Panc1 (cell line): ENCODE measurements around the gene TRIL. TPM values are rescaled to one million over a fixed set of nuclear protein-coding genes. Genes with fewer than 3 reads are reported as not detected.

Source experiments
- ATAC-seq: fragments of 200-7000 bp; cut with Tn5 transposase; 2 replicates; pipeline ENCODE4 v1.9.1; 2020; ENCODE audit warnings: mild to moderate bottlenecking, moderate library complexity
- BruUV-seq: library from RNA; stranded (reverse); fragments of 400-500 nt; replicated peaks from 2 replicates; lab custom pipeline; 2021; lab: Mats Ljungman, UMichigan
- CTCF ChIA-PET: fragments of 300-600 bp; sonication (Branson Sonifier 250); formaldehyde crosslinking; loops from one replicate; lab custom pipeline; 2022; ENCODE audit warnings: antibody characterized with exemption; lab: Charles Lee
- POLR2A ChIA-PET: fragments of 300-600 bp; sonication (Branson Sonifier 250); formaldehyde crosslinking; loops from one replicate; lab custom pipeline; 2022; ENCODE audit warnings: antibody characterized with exemption; lab: Charles Lee
- DNase-seq: peaks from one replicate; pipeline ENCODE4 v3.0.0-alpha.2; 2010; ENCODE audit warnings: low read depth, low spot score
- H3K27ac ChIP-seq: 2 replicates; pipeline ENCODE4 v1.5.1; 2011; ENCODE audit warnings: mild to moderate bottlenecking, low read length, inconsistent platforms
- H3K27me3 ChIP-seq: fragments of 200-500 bp; sonication (Bioruptor generic); 2 replicates; pipeline ENCODE4 v1.6.0; 2014; ENCODE audit warnings: low read length, inconsistent platforms; ENCODE audit not compliant: control insufficient read depth, insufficient read depth
- H3K36me3 ChIP-seq: fragments of 200-500 bp; sonication (Bioruptor generic); 2 replicates; pipeline ENCODE4 v1.5.1; 2014; ENCODE audit warnings: inconsistent platforms, mild to moderate bottlenecking, low read length, moderate library complexity; ENCODE audit not compliant: control insufficient read depth, insufficient read depth
- H3K4me1 ChIP-seq: 2 replicates; pipeline ENCODE4 v1.5.1; 2011; ENCODE audit warnings: inconsistent platforms, mild to moderate bottlenecking, low read length, moderate library complexity; ENCODE audit not compliant: control insufficient read depth, insufficient read depth
- H3K4me3 ChIP-seq, 2 experiments: 2 replicates each; pipeline ENCODE4 v1.5.1; 2011 to 2012; ENCODE audit warnings: low read depth in 2 of 2, low read length in 2 of 2, mild to moderate bottlenecking in 2 of 2, inconsistent platforms in 1 of 2, moderate library complexity in 1 of 2
- H3K9me3 ChIP-seq: fragments of 200-500 bp; sonication (Bioruptor generic); 2 replicates; pipeline ENCODE4 v1.5.1; 2014; ENCODE audit warnings: low read depth, mild to moderate bottlenecking, inconsistent platforms, low read length, moderate library complexity; ENCODE audit not compliant: control insufficient read depth, insufficient read depth
- CTCF ChIP-seq: fragments of 450-650 bp; IDR thresholded peaks from 2 replicates; pipeline ENCODE4 v1.5.1; 2017; ENCODE audit warnings: mild to moderate bottlenecking
- POLR2AphosphoS5 ChIP-seq: IDR thresholded peaks from 2 replicates; pipeline ENCODE4 v1.6.1; 2012; ENCODE audit warnings: mild to moderate bottlenecking, low read depth, low read length, moderate library complexity
- REST ChIP-seq, 2 experiments: IDR thresholded peaks; 2 replicates each; pipeline ENCODE4 v1.6.1; 2011 to 2012; ENCODE audit warnings: low read depth in 2 of 2, control low read depth in 1 of 2, low read length in 1 of 2, mild to moderate bottlenecking in 1 of 2, moderate library complexity in 1 of 2; ENCODE audit not compliant: insufficient read depth in 1 of 2
- SIN3A ChIP-seq: IDR thresholded peaks from 2 replicates; pipeline ENCODE4 v1.6.1; 2012; ENCODE audit warnings: low read depth, mild to moderate bottlenecking, low read length, moderate library complexity, borderline replicate concordance; ENCODE audit not compliant: insufficient read depth
- TCF7L2 ChIP-seq: IDR thresholded peaks from 2 replicates; pipeline ENCODE4 v1.6.1; 2011; ENCODE audit warnings: mild to moderate bottlenecking, low read depth, low read length, inconsistent platforms
- in situ Hi-C: cut with HindIII; loops from 2 replicates; pipeline ENCODE4 v1.10.0; 2016; ENCODE audit warnings: low sequenced_read_pairs, low pct_unique_long_range_greater_than_20kb
- intact Hi-C: fragments of 100-400 bp; cut with micrococcal nuclease; formaldehyde crosslinking; loops from one replicate; pipeline ENCODE4 v1.10.0; 2022; ENCODE audit not compliant: unreplicated experiment
- total RNA-seq: library from RNA; stranded (reverse); gene quantifications from one replicate; pipeline ENCODE4 v1.2.1, GENCODE V29; 2021; ENCODE audit not compliant: unreplicated experiment

The TRIL gene
- total RNA-seq, 1 experiment from 2014 or later, result not detected

- no peaks in the 10 kb centered on the region for H3K9me3 ChIP-seq
- no peak; the same call in 1 of the 2 replicates for ATAC-seq
- H3K36me3 ChIP-seq, result no peaks in the 10 kb centered on the region; the same call in 1 of the 2 replicates
- ChIA-PET POLR2A (no interaction called here), CTCF (interaction anchor here (1.5 kb wide), 1 partner anchor 149 kb away, joined by 9 read pairs; no protein-coding TSS in a partner anchor)
- intact Hi-C loops, result no loop called here
- H3K27ac ChIP-seq, result no peak overlapping the region
- H3K4me3 ChIP-seq, result no peak overlapping the region
- H3K4me1 ChIP-seq, result no peaks in the 10 kb centered on the region; the same call in 1 of the 2 replicates
- in situ Hi-C loops, result no loop called here
- BruUV-seq, result no TSS peak
- DNase-seq, result no peak
- TF ChIP-seq CTCF (no peak), REST (IDR thresholded peaks at IDR 0.05; ENCODE audit: insufficient read depth in 1 of 2, low read depth in 2 of 2, low read length in 1 of 2) (no peak), TCF7L2 (no peak), POLR2AphosphoS5 (no peak), SIN3A (no peak)
- H3K27me3 ChIP-seq, result peaks cover 23% of the 10 kb centered on the region
Observed at GRCh38 chr7:28957064-28957750, 923 bp downstream of the TRIL start.

DNA sequence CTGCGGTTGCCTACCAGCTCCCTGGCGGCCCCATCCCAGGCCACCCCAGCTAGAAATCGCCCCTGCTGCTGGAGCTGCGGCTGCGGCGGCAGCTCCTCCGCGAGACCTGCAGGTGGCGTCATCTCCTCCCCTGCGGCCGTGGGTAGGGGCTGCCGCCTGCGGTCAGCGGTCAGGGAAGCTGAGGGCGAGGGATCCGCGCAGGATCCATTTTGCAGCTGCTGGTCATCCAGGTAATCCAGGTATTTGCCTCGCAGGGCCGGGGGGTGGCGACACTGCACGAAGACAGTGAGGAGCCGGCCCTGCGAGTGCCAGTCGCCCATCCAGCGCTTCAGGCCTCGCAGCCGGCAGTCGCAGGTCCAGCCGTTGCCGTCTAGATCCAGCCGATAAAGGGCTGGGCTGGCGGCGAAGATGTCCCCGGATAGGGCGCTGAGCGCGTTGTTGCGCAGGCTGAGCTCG is 1.5 kb downstream of the TRIL start:
- ChIA-PET POLR2A (no interaction called here), CTCF (interaction anchor here (0.6 to 1.5 kb wide), 3 partner anchors 53 to 150 kb away, joined by 4 to 9 read pairs (median 4); no protein-coding TSS in a partner anchor)
- Histone ChIP-seq H3K27ac (no peak overlapping the region), H3K4me3 (peak overlapping the region; percentile 19 to 39; a peak in 2 of 4 replicates), H3K36me3 (no peaks in the 10 kb centered on the region; the same call in 1 of the 2 replicates), H3K27me3 (peaks cover 25% of the 10 kb centered on the region), H3K4me1 (no peaks in the 10 kb centered on the region; the same call in 1 of the 2 replicates), H3K9me3 (no peaks in the 10 kb centered on the region)
- no TSS peak for BruUV-seq
- DNase-seq (no peak), ATAC-seq (peak; percentile 53)
- in situ Hi-C loops, result no loop called here
- intact Hi-C loops, result no loop called here
- TF ChIP-seq REST (IDR thresholded peaks at IDR 0.05; ENCODE audit: insufficient read depth in 1 of 2, low read depth in 2 of 2, low read length in 1 of 2) (no peak), CTCF (peak; percentile 76)
